Gastrocnemius medialis (tissue), 4 donors: ENCODE measurements around the gene DNAH5. TPM values are rescaled to one million over a fixed set of nuclear protein-coding genes. Genes with fewer than 3 reads are reported as not detected.
A peak's percentile ranks its signal among the peaks of the same experiment; 100 is the strongest.

Experiments
- ATAC-seq, 2 donors: fragments of 150-250 bp; one replicate each; pipeline ENCODE4 v1.9.1; 2016
- DNase-seq, 2 donors: peaks; one replicate each; pipeline ENCODE4 v3.0.0-alpha.2; 2019
- H3K27ac ChIP-seq, 4 donors: fragments of 200-600 bp; sonication (generic); 1 replicate in 1 of 4; 2 replicates in 3 of 4; pipeline ENCODE4 v1.5.1; 2016 to 2018; ENCODE audit warnings: mild to moderate bottlenecking in 2 of 4, moderate library complexity in 1 of 4
- H3K27me3 ChIP-seq, 3 donors: fragments of 200-600 bp; sonication (generic) in 2 of 3; 1 replicate in 1 of 3; 2 replicates in 2 of 3; pipeline versions ENCODE4 v1.5.1 to v1.6.0; 2016 to 2019; ENCODE audit warnings: mild to moderate bottlenecking in 1 of 3, moderate library complexity in 1 of 3
- H3K36me3 ChIP-seq, 2 donors: fragments of 200-600 bp; sonication (generic) in 1 of 2; one replicate each; pipeline ENCODE4 v1.5.1; 2017 to 2018
- H3K4me1 ChIP-seq, 2 donors: fragments of 200-600 bp; sonication (generic) in 1 of 2; one replicate each; pipeline ENCODE4 v1.5.1; 2016 to 2017; ENCODE audit warnings: mild to moderate bottlenecking in 2 of 2
- H3K4me3 ChIP-seq, 4 donors: fragments of 200-600 bp; sonication (generic) in 3 of 4; 1 replicate in 1 of 4; 2 replicates in 3 of 4; pipeline ENCODE4 v1.5.1; 2016 to 2019; ENCODE audit warnings: mild to moderate bottlenecking in 2 of 4
- H3K9me3 ChIP-seq, 3 donors: fragments of 200-600 bp; sonication (generic) in 2 of 3; 1 replicate in 1 of 3; 2 replicates in 2 of 3; pipeline ENCODE4 v1.5.1; 2016 to 2019
- CTCF ChIP-seq, 5 experiments: fragments of 450-650 bp in 3 of 5; fragments of 200-600 bp in 2 of 5; sonication (generic) in 2 of 5; IDR thresholded peaks in 4 of 5; conservative IDR thresholded peaks in 1 of 5; 1 replicate in 4 of 5; 2 replicates in 1 of 5; pipeline ENCODE4 v1.5.1; 2016 to 2019; ENCODE audit warnings: antibody characterized with exemption in 5 of 5, mild to moderate bottlenecking in 3 of 5, moderate library complexity in 3 of 5
- POLR2A ChIP-seq, 2 donors: fragments of 450-650 bp; IDR thresholded peaks; one replicate each; pipeline ENCODE4 v1.6.1; 2017; ENCODE audit warnings: antibody characterized with exemption in 2 of 2, mild to moderate bottlenecking in 2 of 2, moderate library complexity in 2 of 2
- in situ Hi-C, 4 donors: fragments of 200-750 bp; cut with MboI; loops; one replicate each; pipeline versions ENCODE4 v1.15.0 to v1.8.0; 2017; ENCODE audit warnings: low sequenced_read_pairs in 4 of 4
- intact Hi-C: fragments of 100-400 bp; cut with DNase I; formaldehyde crosslinking; loops from one replicate; pipeline ENCODE4 v1.15.1; 2023; ENCODE audit warnings: low total_unique reads
- total RNA-seq, 4 donors: library from RNA; depleted of rRNA; stranded (reverse); fragments of >200 nt; gene quantifications; one replicate each; pipeline versions ENCODE4 v1.1.0 to v1.2.3, GENCODE V29; 2016

DNAH5 gene
- total RNA-seq, 4 donors from 2014 or later, result 0.02 to 1.0 (median 0.03) TPM; not detected in 1

GRCh38 chr5:13976867-13977830 is 32.7 kb upstream of the DNAH5 start:
- no peaks in the 10 kb centered on the region for H3K36me3 ChIP-seq
- ATAC-seq (peak in 1 of 2 donors; percentile 56), DNase-seq (no peak)
- no peaks in the 10 kb centered on the region for H3K4me1 ChIP-seq
- TF ChIP-seq CTCF (IDR thresholded peaks at IDR 0.05 in 4 of 5, conservative IDR thresholded peaks at IDR 0.05 in 1 of 5), result peak in 2 of 5 experiments; percentile 9 to 27
- TF ChIP-seq POLR2A (IDR thresholded peaks at IDR 0.05), result no peak
- no peak overlapping the region for H3K27ac ChIP-seq
- no peaks in the 10 kb centered on the region for H3K9me3 ChIP-seq
- H3K4me3 ChIP-seq, result no peak overlapping the region
- no peaks in the 10 kb centered on the region for H3K27me3 ChIP-seq
- intact Hi-C loops (no loop called here), in situ Hi-C loops (loop anchor here in 3 of 4 donors (25.0 kb wide), 4 partner anchors 285 to 660 kb away; no protein-coding TSS in a partner anchor)

- no peaks in the 10 kb centered on the region for H3K36me3 ChIP-seq
- H3K4me3 ChIP-seq, result no peak overlapping the region
- TF ChIP-seq CTCF (IDR thresholded peaks at IDR 0.05 in 4 of 5, conservative IDR thresholded peaks at IDR 0.05 in 1 of 5) (no peak), POLR2A (IDR thresholded peaks at IDR 0.05) (no peak)
- no peaks in the 10 kb centered on the region for H3K9me3 ChIP-seq
- in situ Hi-C loops (loop anchor here in 3 of 4 donors (25.0 kb wide), 4 partner anchors 286 to 661 kb away; no protein-coding TSS in a partner anchor), intact Hi-C loops (no loop called here)
- ATAC-seq (no peak), DNase-seq (no peak)
- no peak overlapping the region for H3K27ac ChIP-seq
- H3K27me3 ChIP-seq, result peaks cover 0 to 3% (median 0%) of the 10 kb centered on the region in 3 donors
- H3K4me1 ChIP-seq, result no peaks in the 10 kb centered on the region
These were observed 31.7 kb upstream of the DNAH5 start for GRCh38 chr5:13976223-13976622.

- H3K27me3 ChIP-seq, result peaks cover 0 to 7% (median 0%) of the 10 kb centered on the region in 3 donors
- TF ChIP-seq CTCF (IDR thresholded peaks at IDR 0.05 in 4 of 5, conservative IDR thresholded peaks at IDR 0.05 in 1 of 5) (no peak), POLR2A (IDR thresholded peaks at IDR 0.05) (no peak)
- no peaks in the 10 kb centered on the region for H3K36me3 ChIP-seq
- no peak overlapping the region for H3K4me3 ChIP-seq
- H3K4me1 ChIP-seq, result no peaks in the 10 kb centered on the region
- intact Hi-C loops, result no loop called here
- H3K9me3 ChIP-seq, result no peaks in the 10 kb centered on the region
- no peak for DNase-seq
- no peak for ATAC-seq
- in situ Hi-C loops, result loop anchor here in 3 of 4 donors (25.0 kb wide), 4 partner anchors 287 to 662 kb away; no protein-coding TSS in a partner anchor
- no peak overlapping the region for H3K27ac ChIP-seq
These were observed 30.8 kb upstream of the DNAH5 start for GRCh38 chr5:13975246-13975645.

GRCh38 chr5:13973724-13974123 is 29.2 kb upstream of the DNAH5 start:
- Histone ChIP-seq H3K27ac (no peak overlapping the region), H3K36me3 (no peaks in the 10 kb centered on the region), H3K9me3 (no peaks in the 10 kb centered on the region), H3K4me1 (no peaks in the 10 kb centered on the region), H3K27me3 (peaks cover 0 to 7% (median 0%) of the 10 kb centered on the region in 3 donors), H3K4me3 (no peak overlapping the region)
- DNase-seq (no peak), ATAC-seq (no peak)
- in situ Hi-C loops, result no loop called here
- intact Hi-C loops, result no loop called here
- no peak for TF ChIP-seq CTCF (IDR thresholded peaks at IDR 0.05 in 4 of 5, conservative IDR thresholded peaks at IDR 0.05 in 1 of 5)
- TF ChIP-seq POLR2A (IDR thresholded peaks at IDR 0.05), result no peak
